ENCODE measurements around the gene DAB1.

The DAB1 gene

DNA sequence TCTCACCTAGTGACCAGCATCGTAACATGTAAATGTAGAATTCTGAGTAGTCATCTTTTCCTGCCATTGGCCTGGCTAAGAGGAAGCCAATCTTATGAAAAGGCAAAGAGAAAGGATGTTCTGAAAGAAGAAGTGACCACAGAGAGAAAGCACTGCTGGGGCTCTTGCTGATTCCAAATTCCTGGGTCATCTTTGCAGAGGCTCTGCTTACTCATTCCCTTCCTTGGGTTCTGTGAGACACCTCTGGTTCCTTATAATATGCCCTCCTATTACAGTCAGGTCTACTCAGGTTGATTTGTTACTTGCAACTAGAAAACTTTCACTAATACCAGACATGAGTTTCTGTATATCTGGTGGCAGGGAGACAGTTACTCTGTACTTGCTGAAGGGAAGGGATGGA is 259.3 kb downstream of the DAB1 start:
- no peak for DNase-seq (ENCODE audit: low read depth, low spot score)

DNA sequence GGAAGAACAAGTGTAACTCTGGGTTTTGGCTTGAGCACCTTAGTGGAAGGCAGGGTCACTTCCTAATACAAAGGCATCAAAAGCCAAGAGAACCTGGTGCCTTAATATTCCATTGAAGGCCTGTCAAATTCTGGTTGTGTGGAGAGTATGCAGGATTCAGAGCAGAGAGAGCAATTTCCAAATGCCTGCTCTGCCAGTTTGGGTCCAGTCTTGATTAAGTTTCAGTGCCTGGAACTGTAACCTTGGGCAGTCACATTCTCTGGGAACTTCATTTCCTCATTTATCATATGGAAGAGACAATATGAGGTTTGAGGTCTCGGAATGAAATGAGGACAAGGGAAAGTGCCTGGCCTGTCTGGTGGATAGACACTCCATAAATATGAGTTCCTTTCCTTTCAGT is 260.1 kb downstream of the DAB1 start:
- no peak for DNase-seq (ENCODE audit: low read depth, low spot score)

- DNase-seq (ENCODE audit: low read depth, low spot score), result no peak
Measured at GRCh38 chr1:57163325-57163724, 260.5 kb downstream of the DAB1 start.

- no peak for DNase-seq (ENCODE audit: low read depth, low spot score)
Measured at GRCh38 chr1:57162607-57163261, 261.1 kb downstream of the DAB1 start.

DNA sequence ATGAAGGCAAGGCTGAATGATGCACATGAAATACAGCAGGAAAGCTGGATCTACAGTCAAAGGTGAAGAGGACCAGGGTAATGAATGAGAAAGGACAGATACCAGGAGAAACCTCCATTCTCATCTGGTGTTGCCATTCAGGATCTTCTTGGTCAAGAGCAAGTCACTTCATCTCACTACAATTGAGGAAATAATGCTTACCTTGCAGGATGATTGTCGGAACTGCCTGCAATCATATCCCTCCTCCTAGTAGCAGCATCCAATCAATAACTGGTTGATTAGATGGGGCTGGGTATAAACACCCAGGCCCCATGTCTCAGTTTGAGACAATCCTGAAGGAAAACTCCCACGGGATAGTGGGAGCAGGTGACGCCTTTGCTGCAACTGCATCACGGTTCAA is 263.3 kb downstream of the DAB1 start:
- no peak for DNase-seq (ENCODE audit: low read depth, low spot score)

GRCh38 chr1:57158604-57158998 is 265.3 kb downstream of the DAB1 start:
- no peak for DNase-seq (ENCODE audit: low read depth, low spot score)

GRCh38 chr1:57157818-57158603 is 265.8 kb downstream of the DAB1 start:
- DNase-seq (ENCODE audit: low read depth, low spot score), result no peak

DNA sequence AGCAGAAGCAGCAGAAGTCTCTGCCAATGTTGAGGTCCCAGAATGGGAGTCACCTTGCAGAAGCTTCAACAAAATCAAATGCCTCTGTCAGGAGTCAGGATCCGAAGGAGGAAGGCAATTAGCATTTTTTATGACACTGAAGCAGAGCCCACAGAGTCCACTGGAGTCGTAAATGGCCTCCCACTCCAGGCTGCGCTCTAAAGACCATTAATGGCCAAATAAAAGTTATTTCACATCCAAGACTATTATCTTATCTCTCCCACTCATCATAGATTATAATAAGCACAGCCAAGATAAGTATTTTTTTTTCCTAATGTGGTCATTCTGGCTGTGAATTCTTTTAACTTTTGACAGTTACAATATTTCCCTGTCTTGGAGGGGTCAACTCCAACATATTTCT is 267.0 kb downstream of the DAB1 start:
- no peak for DNase-seq (ENCODE audit: low read depth, low spot score)

DNA sequence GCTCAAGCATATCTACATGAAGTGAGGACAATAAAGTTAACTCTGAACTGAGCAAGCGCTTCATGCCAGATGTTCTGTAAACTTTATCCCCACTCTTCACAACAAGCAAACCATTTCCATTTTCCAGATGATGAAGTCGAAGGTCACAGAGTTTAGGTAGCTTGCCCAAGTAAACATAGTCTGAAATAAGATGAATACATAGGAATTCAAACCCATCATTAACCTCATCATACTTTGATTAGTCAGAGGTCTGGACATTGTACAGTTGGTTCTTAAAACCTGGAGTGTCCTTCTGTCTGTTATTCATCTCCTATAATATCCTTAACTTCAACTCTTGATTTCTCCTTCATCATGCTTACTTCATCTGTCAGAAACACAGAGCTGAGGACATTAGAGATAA is 277.8 kb downstream of the DAB1 start:
- no peak for DNase-seq (ENCODE audit: low read depth, low spot score)

GRCh38 chr1:57142999-57143398 is 280.9 kb downstream of the DAB1 start:
- no peak for DNase-seq (ENCODE audit: low read depth, low spot score)

DNA sequence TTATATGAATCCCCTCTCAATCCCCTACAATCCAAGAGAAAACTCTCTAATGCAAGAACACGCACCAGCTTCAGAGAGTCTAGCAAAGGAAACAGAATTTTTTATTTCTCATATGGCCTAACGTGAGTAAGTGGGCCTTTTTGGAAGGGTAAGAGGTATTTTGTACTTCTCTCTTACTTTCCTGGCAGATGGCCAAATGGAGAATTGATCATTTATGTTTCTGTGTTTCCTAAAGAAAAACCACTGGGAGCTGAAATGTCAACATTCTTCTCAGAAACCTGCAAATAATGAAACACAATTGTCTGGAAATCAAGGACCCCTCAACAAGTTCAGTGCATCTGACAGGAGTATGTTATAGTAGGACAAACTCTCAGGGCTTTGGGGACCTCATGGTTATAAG is 281.7 kb downstream of the DAB1 start:
- no peak for DNase-seq (ENCODE audit: low read depth, low spot score)

GRCh38 chr1:57138432-57139078 is 285.3 kb downstream of the DAB1 start:
- no peak for DNase-seq (ENCODE audit: low read depth, low spot score)

DNA sequence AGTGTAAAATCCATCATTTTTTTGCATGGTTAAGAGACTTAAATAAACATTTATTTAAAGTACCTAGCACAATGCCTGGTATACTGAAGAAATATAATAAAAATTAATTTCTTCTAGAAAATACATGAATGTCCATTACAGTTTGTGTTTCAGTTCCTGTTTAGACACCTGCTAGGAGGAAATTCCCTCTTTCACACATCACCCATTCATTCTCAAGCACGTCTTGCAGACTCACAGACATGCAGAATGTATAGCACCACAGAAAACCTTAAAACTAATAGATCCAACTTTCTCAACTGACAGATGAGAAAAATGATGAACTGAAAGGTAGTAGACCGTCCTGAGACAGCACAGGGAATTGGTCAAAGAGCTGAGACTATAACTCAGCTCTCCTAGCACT is 285.9 kb downstream of the DAB1 start:
- no peak for DNase-seq (ENCODE audit: low read depth, low spot score)

DNA sequence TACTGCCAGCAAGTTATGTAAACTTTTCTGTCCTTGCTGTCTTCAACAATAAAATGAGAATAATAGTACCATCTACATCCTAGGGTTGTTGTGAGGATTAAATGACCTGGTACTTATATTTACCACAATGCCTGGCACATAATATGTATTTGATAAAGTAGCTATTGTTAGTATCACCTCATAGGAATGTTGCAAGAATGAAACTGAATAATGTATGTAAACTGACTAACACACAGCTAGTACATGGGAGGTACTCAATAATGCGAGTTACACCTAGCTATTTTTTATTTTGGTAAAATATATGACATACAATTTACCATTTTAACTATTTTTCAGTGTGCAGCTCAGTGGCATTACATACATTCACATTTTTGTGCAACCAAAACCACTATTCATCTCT is 289.1 kb downstream of the DAB1 start:
- DNase-seq (ENCODE audit: low read depth, low spot score), result no peak

DNA sequence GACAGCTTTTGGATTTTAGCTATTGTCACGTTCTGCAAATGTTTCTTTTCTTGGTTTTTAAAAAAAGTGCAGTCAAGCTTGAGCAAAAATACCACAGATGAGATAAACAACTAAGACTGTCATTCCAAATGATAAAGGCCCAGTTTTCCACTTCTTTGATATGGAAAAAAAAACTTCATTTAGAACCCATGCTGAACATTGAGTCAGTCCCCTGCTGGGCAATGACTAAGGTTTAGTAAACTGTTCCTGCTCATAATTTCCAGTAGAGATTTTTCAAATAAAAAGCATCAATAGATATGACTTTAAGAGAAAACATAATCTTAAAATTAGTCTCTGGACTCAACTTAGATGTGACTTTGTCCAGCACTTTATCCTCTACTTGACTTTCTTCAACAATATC is 290.2 kb downstream of the DAB1 start:
- no peak for DNase-seq (ENCODE audit: low read depth, low spot score)

DNA sequence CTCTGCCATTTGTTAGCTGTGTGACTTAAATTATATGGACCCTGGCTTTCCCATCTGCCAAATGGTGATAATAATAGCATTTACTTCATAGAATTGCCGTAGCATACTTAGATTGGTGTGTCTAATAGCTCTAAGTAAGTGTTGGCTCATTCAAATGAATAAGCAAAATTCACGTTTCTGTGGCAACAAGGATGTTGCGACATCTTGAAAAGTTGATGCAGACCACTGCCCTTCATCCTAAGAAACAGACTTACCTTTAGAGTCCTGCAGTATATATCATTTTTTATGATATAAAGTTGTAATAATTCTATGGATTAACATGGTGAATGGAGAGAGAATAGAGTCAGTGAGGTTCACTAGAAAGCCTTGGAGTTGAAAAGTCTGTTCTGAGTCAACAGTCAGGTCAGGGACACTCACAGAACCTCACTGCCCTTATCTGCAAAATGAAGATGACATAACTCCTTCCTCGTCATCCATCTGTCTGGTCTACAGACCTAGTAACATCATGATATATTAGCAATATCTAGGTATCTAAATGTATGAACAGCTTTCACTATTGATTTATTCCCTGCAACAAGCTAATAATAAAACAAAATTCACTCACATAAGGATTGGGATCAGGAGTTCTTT is 290.8 kb downstream of the DAB1 start:
- no peak for DNase-seq (ENCODE audit: low read depth, low spot score)

DNA sequence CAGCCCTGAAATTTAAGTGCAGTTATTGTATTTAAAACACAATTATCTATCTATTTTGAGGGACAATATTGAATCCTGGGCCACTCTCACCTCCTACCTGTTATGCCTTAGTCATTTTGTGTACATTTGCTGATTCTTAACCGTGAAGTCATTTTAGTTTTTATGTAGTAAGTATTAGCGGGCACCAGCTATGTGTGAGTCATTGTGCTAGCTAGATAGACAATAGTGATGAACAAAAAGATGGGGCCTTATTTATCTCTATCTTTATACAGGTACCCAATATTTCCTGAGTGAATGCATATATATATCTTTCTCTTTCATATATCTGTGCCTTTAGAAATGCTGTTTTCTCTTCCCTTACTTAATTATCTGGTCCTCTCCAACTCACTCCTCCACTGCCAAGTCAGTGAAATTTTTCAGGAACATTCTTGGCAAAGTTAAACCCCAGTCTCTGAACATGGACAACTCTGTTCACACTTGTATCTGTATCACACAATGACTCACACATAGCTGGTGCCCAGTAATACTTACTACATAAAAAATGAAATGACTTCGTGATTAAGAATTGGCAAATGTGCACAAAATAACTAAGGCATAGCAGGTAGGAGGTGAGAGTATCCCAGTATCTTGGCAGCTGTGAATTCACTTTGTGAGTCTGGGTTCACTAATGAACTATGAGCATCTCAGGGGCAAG is 292.0 kb downstream of the DAB1 start:
- no peak for DNase-seq (ENCODE audit: low read depth, low spot score)

DNA sequence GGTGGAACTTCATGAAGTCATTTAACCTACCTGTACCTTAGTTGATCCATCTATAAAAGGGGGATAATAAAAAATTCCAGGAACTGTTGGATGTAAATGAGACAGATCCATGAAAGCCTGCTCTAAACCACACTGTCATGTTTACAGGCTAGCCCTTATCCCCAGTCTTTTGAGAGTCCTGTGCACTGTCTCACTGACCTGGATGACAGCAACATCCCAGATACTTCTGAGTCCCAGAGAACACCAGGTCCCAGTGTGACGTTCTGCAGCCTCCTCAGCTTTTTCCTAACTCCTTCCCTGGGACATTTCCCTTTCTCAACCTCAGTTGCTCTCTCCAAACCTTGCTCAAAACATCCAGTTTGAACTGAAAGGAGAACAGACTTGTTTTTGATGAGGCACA is 292.6 kb downstream of the DAB1 start:
- no peak for DNase-seq (ENCODE audit: low read depth, low spot score)

GRCh38 chr1:57129865-57130264 is 294.0 kb downstream of the DAB1 start:
- no peak for DNase-seq (ENCODE audit: low read depth, low spot score)

DNA sequence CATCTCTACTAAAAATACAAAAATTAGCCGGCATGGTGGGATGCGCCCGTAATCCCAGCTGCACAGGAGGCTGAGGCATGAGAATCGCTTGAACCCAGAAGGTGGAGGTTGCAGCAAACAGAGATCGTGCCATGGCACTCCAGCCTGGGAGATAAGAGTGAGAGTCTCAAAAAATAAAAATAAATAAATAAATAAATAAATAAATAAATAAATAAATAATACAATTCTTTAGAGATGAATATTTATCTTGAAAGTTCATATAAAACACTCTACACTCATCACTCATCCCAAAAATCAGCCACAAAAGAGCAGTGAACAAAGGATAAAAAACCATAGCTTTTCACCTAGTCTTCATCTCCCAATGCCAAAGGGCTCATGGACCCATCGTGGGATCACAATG is 295.9 kb downstream of the DAB1 start:
- DNase-seq (ENCODE audit: low read depth, low spot score), result no peak

- DNase-seq (ENCODE audit: low read depth, low spot score), result no peak
Measured at GRCh38 chr1:57124768-57125446, 299.0 kb downstream of the DAB1 start.
